ENCODE data around the gene EIF3K.

DNA sequence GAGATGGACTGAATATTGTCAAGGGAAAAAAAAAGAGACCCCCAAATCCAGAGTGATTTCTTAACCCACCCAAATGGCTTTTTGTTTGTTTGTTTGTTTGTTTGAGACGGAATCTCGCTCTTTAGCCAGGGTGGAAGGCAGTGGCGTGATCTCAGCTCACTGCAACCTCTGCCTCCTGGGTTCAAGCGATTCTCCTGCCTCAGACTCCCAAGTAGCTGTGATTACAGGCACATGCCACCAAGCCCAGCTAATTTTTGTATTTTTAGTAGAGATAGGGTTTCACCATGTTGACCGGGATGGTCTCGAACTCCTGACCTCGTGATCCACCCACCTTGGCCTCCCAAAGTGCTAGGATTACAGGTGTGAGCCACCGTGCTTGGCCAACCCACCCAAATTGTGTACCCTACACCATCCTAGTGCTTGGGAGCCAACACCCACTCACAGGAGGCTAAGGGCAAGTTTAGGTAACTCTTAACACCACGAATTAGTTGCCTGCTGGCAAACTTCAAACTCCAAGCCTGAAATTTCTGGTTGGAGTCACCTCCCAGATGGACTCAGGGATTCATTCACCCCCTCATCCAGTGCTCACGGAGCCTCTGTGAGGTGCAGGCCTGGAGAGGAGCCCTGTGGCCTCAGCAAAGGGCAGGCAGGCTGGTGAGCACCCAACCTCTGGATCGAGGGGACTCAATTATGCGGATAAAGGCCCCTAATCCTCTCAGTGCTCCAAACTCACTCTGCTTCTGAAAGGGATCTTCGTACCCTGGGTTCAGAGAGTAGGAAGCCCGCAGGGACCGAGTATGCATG, 66.1 kb downstream of the EIF3K start:
- TF ChIP-seq CTCF (IDR thresholded peaks at IDR 0.05) = no peak
- no peak for TF ChIP-seq EP300 (IDR thresholded peaks at IDR 0.05)
- TF ChIP-seq POLR2A (IDR thresholded peaks at IDR 0.05; ENCODE audit: low read depth) = no peak
- TF ChIP-seq POLR2AphosphoS5 (IDR thresholded peaks at IDR 0.05) = no peak

Measured in esophagus muscularis mucosa (tissue), 4 donors.